Endodermal cell (in vitro differentiated cells): Measurements from ENCODE around the gene SYNJ2. TPM values are rescaled to one million over a fixed set of nuclear protein-coding genes. Genes with fewer than 3 reads are reported as not detected.

Experiments
- DNase-seq: peaks from one replicate; pipeline ENCODE4 v3.0.0-alpha.2; 2017
- H3K27ac ChIP-seq: 2 replicates; pipeline ENCODE4 v1.5.1; 2013; ENCODE audit warnings: mild to moderate bottlenecking, low read depth, low read length, moderate library complexity
- H3K27me3 ChIP-seq: 2 replicates; pipeline ENCODE4 v1.6.1; 2013; ENCODE audit warnings: mild to moderate bottlenecking, low read length, moderate library complexity; ENCODE audit not compliant: insufficient read depth, control insufficient read depth, poor library complexity, severe bottlenecking
- H3K36me3 ChIP-seq: 2 replicates; pipeline ENCODE4 v1.7.0; 2013; ENCODE audit warnings: mild to moderate bottlenecking, low read length, moderate library complexity; ENCODE audit not compliant: control insufficient read depth, insufficient read depth
- H3K4me1 ChIP-seq: one replicate; pipeline ENCODE4 v1.7.0; 2013; ENCODE audit warnings: low read length; ENCODE audit not compliant: control insufficient read depth, insufficient read depth
- H3K4me3 ChIP-seq: 2 replicates; pipeline ENCODE4 v1.5.1; 2013; ENCODE audit warnings: mild to moderate bottlenecking, low read length, moderate library complexity
- H3K9ac ChIP-seq: 2 replicates; pipeline ENCODE4 v1.6.1; 2013; ENCODE audit warnings: mild to moderate bottlenecking, low read length, moderate library complexity; ENCODE audit not compliant: poor library complexity, severe bottlenecking; ENCODE audit errors: extremely low read depth
- H3K9me3 ChIP-seq: 2 replicates; pipeline ENCODE4 v1.6.1; 2013; ENCODE audit warnings: mild to moderate bottlenecking, low read length, moderate library complexity; ENCODE audit not compliant: control insufficient read depth
- H3K27ac Mint-ChIP-seq: 2 replicates; pipeline ENCODE4 v1.8.0; 2020; ENCODE audit warnings: mixed read lengths
- H3K27me3 Mint-ChIP-seq: 2 replicates; pipeline ENCODE4 v1.8.0; 2021; ENCODE audit warnings: mild to moderate bottlenecking, mixed read lengths; ENCODE audit not compliant: insufficient read depth
- H3K36me3 Mint-ChIP-seq: 2 replicates; pipeline ENCODE4 v1.8.0; 2020; ENCODE audit warnings: low read depth, mixed read lengths
- H3K4me1 Mint-ChIP-seq: 2 replicates; pipeline ENCODE4 v1.8.0; 2020; ENCODE audit warnings: mixed read lengths
- H3K4me3 Mint-ChIP-seq: 2 replicates; pipeline ENCODE4 v1.8.0; 2020; ENCODE audit warnings: mild to moderate bottlenecking, moderate library complexity, mixed read lengths
- H3K9me3 Mint-ChIP-seq: 2 replicates; pipeline ENCODE4 v1.8.0; 2020; ENCODE audit warnings: mild to moderate bottlenecking, mixed read lengths
- CTCF ChIP-seq: fragments of 200-600 bp; sonication (generic); conservative IDR thresholded peaks from 2 replicates; pipeline ENCODE4 v1.5.0; 2021; ENCODE audit warnings: antibody characterized with exemption, mild to moderate bottlenecking
- WGBS, 2 experiments: methylation state at CpG; one replicate each; pipeline versions ENCODE4 v1.1.5 to v1.1.7; 2013; ENCODE audit warnings: missing lambda C conversion rate in 2 of 2, mixed read lengths in 1 of 2; ENCODE audit not compliant: insufficient coverage in 1 of 2, insufficient read length in 1 of 2; 5-methylcytosine and 5-hydroxymethylcytosine counted together
- total RNA-seq, 2 donors: library from RNA; stranded (reverse); fragmentation: NEBNext Ultra II Directional in 1 of 2; extraction: Animal tissue kit (Norgen Biotek cat#: 25700) in 1 of 2; gene quantifications; 2 replicates in 1 of 2; 3 replicates in 1 of 2; pipeline ENCODE4 v1.2.1, GENCODE V29; 2021

The SYNJ2 gene
- total RNA-seq, 2 donors from 2014 or later: 21.2 to 32.8 TPM

- peaks cover 15% of the 10 kb centered on the region for H3K9me3 Mint-ChIP-seq
- H3K36me3 ChIP-seq: no peaks in the 10 kb centered on the region
- H3K4me3 ChIP-seq: no peak overlapping the region
- peaks cover 15% of the 10 kb centered on the region for H3K9me3 ChIP-seq
- H3K27me3 Mint-ChIP-seq: no peaks in the 10 kb centered on the region
- H3K27me3 ChIP-seq: no peaks in the 10 kb centered on the region
- H3K36me3 Mint-ChIP-seq: peaks cover 3% of the 10 kb centered on the region
- 100% methylated on average over 2 to 3 of the region's 3 CpGs for WGBS, 2 experiments
- H3K4me3 Mint-ChIP-seq: no peak overlapping the region
- peaks cover 4% of the 10 kb centered on the region for H3K4me1 ChIP-seq
- H3K9ac ChIP-seq: no peak overlapping the region
- H3K27ac ChIP-seq: no peak overlapping the region
- peaks cover 9% of the 10 kb centered on the region for H3K4me1 Mint-ChIP-seq
- H3K27ac Mint-ChIP-seq: no peak overlapping the region
- no peak for TF ChIP-seq CTCF
- no peak for DNase-seq
Measured at GRCh38 chr6:157964100-157964499, 17.6 kb upstream of the SYNJ2 start.

GRCh38 chr6:157965387-157965786, 16.3 kb upstream of the SYNJ2 start:
- no peak overlapping the region for H3K4me3 ChIP-seq
- Mint-ChIP-seq H3K27ac (no peak overlapping the region), H3K27me3 (no peaks in the 10 kb centered on the region), H3K4me1 (peaks cover 10% of the 10 kb centered on the region), H3K36me3 (no peaks in the 10 kb centered on the region), H3K4me3 (no peak overlapping the region), H3K9me3 (peaks cover 4% of the 10 kb centered on the region)
- peaks cover 4% of the 10 kb centered on the region for H3K4me1 ChIP-seq
- DNase-seq: peak; percentile 13
- no peak for TF ChIP-seq CTCF
- WGBS, 2 experiments: 94 to 99% methylated on average over 2 to 3 of the region's 3 CpGs
- no peak overlapping the region for H3K9ac ChIP-seq
- no peaks in the 10 kb centered on the region for H3K27me3 ChIP-seq
- H3K36me3 ChIP-seq: no peaks in the 10 kb centered on the region
- no peak overlapping the region for H3K27ac ChIP-seq
- H3K9me3 ChIP-seq: peaks cover 4% of the 10 kb centered on the region

- no peak overlapping the region for H3K4me3 Mint-ChIP-seq
- no peak for TF ChIP-seq CTCF
- H3K9me3 Mint-ChIP-seq: peaks cover 4% of the 10 kb centered on the region
- H3K27ac Mint-ChIP-seq: no peak overlapping the region
- Histone ChIP-seq H3K9me3 (peaks cover 4% of the 10 kb centered on the region), H3K4me1 (peaks cover 4% of the 10 kb centered on the region), H3K9ac (no peak overlapping the region), H3K4me3 (no peak overlapping the region), H3K36me3 (no peaks in the 10 kb centered on the region), H3K27ac (no peak overlapping the region), H3K27me3 (no peaks in the 10 kb centered on the region)
- peaks cover 10% of the 10 kb centered on the region for H3K4me1 Mint-ChIP-seq
- peak; percentile 35 for DNase-seq
- H3K27me3 Mint-ChIP-seq: peaks cover 1% of the 10 kb centered on the region
- no peaks in the 10 kb centered on the region for H3K36me3 Mint-ChIP-seq
- WGBS, 2 experiments: 87 to 88% methylated on average over 4 to 8 of the region's 8 CpGs
Measured at GRCh38 chr6:157966589-157966977, 15.1 kb upstream of the SYNJ2 start.
